Measurements from ENCODE around the gene DNAH2.
"Not testable (repeated sequence)": the region's sequence is repeated elsewhere in the genome, so short reads cannot be mapped to it uniquely, and the experiment has no call there.

DNAH2 gene

DNA sequence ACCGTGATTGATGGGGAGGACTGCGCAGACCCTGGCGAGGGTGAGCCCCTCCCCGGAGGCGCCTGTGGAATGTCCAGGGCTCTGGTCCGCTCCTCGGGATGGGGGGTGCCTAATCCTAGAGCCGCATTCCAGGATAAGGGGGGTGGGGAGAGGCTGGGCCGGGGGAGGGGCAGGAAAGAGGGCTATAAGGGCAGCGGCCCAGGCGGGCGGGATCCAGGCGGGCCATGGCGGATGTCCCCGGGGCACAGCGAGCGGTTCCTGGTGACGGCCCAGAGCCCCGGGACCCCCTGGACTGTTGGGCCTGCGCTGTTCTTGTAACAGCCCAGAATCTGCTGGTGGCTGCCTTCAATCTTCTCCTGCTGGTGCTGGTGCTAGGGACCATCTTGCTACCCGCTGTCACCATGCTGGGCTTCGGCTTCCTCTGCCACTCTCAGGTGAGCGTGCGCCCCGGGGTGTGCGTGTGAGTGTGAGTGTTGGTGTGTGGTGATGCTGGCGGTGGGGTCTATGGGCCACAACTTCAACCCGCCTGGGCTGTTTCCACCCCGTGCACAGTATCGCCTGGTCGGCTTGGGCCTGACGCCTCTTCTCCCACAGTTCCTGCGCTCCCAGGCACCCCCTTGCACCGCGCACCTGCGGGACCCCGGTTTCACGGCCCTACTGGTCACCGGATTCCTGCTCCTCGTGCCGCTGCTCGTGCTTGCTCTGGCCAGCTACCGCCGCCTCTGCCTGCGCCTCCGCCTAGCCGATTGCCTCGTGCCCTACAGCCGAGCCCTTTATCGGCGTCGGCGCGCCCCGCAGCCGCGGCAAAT lies 137.5 kb downstream of the DNAH2 start, which contains the start of gene TMEM88:
TMEM88 (plus strand) TSS at position 216 of the 809 bp plus-strand sequence; CDS start at position 225, 9 bp downstream.
- DNase-seq: no peak

DNA sequence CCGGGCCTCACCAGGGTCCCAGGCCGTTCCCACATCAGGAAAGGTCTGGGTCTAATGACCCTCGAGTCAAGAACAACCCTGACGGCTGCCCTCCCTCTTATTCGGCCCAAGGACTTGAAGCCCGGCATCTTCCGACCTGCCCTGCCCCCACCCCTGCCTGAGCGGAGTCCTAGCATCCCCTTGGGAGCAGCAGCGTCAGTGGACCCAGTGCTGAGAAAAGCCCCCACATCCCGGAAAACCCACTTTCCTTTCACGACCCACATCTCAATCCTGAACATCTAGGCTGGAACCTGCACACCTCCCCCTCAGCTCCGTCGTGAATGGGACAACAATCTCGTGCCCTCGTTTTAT lies 138.1 kb downstream of the DNAH2 start:
- DNase-seq: no peak

DNA sequence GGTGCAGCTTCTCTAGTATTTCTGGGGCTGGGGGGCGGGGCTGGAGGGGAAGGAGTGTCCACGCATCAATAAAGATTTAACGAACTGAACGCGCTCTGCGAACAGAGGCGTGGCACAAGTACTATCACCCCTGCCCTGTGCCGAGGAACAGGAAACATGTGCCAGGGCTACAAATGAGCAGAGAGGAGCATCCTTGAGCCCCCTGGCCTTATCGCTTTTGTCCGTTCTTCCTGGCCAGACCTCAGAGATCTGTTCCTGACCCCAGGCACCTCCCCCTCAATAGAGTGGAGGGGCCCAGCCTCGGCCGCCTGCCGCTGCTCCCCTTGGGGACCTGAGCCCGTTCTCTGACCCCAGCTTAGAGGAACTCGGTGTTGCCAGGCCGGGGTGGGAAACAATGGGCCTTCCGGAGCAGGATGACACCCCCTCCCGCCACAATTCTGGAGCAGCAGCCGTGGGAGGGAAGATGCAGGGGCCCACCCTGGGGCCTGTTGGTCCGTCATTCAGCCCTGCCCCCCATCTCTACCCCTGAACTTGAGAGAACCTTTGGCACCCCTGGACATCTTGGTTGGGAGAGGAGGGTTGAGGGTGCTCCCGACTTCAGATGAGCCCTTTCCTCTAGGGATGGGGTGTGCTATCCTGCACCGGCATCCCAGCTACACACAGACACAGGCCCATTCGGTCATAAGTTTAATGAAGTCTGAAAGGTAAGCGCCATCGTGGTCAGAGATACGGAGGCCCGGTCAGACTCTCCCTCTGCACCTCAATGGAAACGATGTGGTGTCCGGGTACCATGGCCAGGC lies 138.7 kb downstream of the DNAH2 start:
- DNase-seq: no peak

DNA sequence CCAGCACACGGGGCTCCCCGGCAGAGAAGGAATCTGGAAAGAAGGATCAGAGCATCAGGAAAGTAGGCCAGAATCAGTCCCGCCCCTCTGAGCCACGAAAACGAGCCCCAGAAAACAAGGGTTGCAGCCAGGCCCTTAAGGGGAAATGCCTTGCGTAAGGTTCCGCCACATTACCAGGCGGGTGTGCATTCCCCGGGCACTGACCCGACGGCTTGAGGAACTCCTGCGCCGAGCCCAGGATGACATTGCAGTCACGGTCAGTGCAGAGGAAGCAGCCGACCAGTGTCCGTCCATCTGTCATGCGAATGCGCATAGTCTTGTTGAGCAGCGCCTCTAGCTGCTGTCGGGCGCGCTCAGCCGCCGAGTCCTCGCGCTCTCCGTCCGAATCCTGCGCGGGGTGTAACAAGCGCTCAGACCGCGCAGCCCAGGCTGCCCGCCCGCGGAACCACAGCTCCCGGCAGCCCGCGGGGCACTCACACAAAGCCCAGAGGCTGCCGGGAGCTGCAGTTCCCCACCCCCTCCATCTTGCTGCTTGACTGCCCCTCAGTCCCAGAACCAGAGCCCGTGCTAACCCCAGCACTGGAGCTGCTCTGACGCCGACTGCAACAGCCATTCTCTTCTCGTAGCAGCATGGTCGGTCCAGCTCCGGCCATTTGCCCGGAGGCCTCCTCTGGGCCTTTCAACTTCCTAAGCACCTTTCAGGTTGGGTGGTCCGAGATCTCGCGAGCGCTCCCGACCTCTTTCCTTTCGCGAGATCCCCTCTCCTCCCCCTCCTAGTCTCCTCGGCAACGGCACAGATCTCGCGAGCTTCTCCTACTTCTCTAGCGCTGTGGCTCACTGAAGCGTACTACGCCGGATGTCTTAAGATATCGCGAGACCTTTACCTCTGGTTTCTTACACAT lies 139.5 kb downstream of the DNAH2 start, which contains the start of gene NAA38:
NAA38 (minus strand) TSS at position 749 of the 902 bp plus-strand sequence; CDS start at position 653, 96 bp downstream.
- peak; percentile 99 for DNase-seq

DNA sequence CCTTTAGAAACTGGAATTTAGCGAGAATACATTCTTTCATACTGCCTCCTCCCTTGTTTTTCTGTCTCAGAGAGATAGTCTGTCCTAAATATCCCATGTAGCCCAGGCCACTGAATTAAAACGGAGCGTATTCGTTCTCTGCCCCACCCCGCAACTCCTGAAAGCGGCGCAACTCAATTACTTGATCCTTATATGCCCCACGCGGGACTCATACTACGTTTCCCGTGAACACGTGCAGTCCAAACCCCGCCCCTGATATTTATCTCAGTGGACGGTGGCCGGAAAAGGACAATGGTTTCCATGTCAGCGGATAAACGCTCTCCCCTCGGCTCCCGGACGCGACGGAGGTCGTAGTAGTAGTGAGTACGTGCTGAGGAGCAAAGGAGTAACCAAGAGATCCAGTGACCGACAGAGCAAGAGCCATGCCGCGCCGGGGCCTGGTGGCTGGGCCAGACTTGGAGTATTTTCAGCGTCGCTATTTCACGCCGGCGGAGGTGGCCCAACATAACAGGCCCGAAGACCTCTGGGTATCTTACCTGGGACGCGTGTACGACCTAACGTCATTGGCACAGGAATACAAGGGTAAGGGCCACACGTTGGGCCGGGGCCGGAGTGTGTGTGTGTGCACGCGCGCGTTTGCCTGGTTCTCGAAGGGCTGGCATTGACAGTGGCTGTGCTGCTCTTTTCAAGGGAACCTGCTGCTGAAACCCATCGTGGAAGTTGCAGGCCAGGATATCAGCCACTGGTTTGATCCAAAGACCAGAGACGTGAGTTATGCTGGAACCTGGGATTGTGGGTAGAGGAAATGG lies 140.4 kb downstream of the DNAH2 start, which contains the start of gene CYB5D1:
CYB5D1 (plus strand) TSS at position 291 of the 809 bp plus-strand sequence; CDS start at position 423, 132 bp downstream.
- peak; percentile 96 for DNase-seq

DNA sequence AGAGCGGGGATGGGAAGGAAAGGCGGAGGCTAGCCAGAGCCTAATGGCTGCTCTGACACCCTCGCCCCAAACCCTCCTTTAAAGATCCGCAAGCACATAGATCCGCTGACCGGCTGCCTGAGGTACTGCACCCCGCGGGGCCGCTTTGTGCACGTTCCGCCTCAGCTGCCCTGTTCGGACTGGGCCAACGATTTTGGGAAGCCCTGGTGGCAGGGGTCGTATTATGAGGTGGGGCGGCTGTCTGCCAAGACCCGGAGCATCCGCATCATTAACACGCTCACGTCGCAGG lies 140.9 kb downstream of the DNAH2 start:
- DNase-seq: peak; percentile 36

DNA sequence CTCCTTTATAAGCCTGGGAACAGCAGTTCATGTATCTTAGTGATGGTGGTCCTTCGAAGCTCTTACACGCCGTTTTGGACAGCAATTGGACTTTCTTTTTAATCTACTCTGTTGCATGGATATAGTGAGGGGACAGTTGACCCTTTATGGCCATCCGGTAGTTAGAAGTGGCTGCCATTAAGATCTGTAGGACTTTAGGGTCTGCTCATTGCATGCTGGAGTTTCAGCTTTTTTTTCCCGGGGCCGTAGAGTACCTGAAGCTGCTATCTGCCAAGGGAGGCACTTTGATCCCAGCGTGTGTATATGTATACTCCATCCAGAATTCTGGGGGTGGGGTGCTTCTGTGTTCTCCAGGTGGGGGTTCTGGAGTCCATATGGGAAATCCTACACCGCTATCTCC lies 141.5 kb downstream of the DNAH2 start:
- DNase-seq: no peak

DNA sequence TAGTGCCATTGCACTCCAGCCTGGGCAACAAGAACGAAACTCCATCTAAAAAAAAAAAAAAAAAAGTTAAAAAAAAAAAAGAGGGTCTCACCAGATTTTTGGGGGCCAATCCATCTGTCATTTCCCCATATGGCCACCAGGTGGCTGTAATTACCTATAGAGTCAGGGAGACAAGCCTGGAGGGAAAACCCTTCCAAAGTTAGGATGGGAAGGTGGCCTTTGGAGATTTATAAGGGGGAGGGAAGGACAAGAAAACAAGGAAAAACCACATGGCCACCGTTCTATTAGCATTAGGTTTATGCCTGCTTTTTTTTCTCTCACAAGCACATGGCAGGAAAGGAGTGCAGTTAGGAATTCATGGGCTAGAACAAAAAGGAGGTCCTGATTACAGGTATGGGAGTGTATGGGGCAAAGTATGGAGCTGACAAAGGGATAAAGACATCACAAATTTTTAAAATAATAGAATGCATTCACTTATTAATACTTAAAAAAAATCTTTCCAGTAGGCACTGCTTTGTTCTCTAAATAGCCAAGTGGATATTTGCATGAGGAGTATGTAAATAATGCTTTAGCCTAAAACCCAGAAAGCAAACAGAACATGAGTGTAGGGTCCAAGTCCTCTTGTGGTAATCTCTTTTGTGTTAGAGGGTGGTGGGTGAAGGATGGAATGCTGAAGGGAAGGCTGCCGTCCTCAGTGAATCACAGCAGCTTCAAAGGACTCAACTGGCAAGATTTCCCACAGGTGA lies 145.3 kb downstream of the DNAH2 start:
- DNase-seq: peak; percentile 63

DNA sequence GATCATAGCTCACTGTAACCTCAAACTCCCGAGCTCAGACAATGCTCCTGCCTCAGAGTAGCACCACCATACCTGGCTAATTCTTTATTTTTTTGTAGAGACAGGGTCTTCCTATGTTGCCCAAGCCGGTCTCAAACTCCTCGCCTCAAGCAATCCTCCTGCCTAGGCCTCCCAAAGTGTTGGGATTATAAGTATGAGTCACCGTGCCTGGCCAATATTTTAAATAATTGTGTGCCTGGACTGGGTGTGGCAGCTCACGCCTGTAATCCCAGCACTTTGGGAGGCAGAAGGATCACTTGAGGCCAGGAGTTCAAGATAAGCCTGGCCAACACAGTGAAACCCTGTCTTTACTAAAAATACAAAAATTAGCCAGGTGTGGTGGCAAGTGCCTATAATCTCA lies 146.8 kb downstream of the DNAH2 start:
- DNase-seq: not testable (repeated sequence)

DNA sequence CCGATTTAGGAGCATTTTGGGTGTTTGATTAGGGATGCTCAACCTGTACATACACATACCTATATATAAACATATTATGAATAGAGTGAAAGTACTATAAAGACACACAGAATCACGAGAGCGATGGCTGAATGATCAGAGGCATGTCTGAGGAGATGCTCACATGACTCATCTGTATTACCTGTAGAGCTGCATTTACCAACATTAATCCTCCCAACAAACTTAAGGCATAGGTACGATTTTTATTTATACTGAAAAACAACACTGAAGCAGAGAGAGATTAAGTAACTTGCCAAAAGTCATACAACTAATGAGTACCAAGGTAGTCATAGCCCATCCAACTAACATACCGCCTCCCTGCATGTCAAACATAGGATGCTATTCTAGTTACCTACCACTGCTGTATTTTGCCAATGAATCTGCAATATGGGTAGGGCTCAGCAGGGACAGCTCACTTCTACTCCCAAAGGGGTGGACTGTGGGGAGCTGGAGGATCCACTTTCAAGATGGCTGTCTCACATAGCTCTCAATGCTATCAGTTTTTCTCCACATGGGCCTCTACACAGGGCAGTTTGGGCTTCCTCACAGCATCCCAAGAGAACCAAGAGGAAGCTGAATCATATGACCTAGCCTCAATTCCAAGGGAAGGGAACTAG lies 147.6 kb downstream of the DNAH2 start:
- DNase-seq: no peak

DNA sequence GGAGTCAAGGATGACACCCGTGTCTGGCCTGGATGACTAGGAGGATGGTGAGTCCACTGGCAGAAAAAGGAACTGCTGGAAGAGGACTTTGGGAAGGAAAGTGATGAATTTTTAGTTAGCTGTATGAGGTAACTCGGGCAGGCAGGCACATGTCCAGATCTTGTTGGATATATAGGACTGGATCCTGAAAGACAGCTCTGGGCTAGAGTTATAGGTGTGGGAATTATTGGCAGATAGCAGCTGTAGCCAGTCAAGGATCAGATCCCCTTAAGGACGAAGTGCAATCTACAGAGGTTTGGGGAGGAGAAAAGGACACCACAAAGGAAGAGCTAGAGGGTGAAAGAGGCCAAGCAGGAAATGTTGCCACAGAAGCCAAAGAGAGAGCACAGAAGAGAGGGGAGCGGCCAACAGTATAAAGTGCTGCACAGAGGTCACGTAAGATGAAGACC lies 150.4 kb downstream of the DNAH2 start:
- peak; percentile 30 for DNase-seq

DNA sequence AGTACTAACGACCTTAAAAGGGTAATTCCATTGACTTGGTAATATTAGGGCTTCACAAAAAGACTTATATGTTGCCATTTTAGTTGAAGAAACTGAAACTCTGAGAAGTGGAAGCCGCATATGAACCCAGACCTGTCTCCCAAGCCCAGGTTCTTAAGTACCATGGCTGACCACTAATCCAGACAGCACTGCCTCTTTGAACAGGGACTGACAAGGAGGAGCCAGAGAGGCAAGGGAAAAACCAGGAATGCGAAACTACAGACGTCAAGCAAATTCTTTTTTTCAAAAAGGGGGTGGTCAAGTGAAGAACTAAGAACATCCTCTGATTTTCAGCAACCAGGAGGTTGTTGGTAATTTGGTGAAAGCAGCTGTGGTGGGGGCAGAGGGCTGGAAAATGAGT lies 155.5 kb downstream of the DNAH2 start:
- no peak for DNase-seq

DNA sequence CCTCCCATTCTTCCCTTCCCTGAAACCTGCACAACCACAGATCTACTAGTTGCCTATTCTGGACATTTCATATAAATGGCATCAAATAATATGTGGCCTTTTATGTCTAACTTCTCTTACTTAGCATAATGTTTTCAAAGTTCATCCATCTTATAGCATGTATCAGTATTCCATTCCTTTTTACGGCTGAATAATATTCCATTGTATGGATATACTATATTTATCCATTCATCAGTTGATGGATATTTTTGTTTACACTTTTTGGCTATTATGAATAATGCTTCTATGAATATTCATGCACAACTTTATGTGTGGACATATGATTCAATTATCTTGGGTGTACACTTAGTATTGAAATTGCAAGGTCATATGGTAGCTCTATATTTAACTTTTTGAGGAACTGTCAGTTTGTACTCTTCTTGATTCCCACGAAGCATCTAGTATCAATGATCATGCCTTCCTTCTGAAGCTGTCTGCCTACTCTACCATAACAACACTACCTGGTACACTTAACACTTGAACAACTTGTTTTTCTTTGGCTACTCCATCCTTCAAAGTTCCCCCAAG lies 158.3 kb downstream of the DNAH2 start:
- no peak for DNase-seq

DNA sequence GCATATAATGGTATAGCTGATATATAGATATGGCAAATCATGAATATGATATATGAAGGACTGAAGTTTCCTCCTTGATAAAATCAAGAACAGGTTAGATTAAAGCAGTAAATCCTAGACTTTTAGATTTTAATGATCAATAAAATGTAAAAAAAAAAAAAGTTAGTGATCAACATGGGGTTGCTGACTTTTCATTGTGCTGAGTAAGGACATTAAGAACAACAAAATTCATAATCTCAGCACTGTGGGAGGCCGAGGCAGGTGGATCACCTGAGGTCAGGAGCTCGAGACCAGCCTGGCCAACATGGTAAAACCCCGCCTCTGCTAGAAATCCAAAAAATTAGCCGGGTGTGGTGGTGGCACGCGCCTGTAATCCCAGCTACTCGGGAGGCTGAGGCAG lies 160.7 kb downstream of the DNAH2 start:
- DNase-seq: no peak

DNA sequence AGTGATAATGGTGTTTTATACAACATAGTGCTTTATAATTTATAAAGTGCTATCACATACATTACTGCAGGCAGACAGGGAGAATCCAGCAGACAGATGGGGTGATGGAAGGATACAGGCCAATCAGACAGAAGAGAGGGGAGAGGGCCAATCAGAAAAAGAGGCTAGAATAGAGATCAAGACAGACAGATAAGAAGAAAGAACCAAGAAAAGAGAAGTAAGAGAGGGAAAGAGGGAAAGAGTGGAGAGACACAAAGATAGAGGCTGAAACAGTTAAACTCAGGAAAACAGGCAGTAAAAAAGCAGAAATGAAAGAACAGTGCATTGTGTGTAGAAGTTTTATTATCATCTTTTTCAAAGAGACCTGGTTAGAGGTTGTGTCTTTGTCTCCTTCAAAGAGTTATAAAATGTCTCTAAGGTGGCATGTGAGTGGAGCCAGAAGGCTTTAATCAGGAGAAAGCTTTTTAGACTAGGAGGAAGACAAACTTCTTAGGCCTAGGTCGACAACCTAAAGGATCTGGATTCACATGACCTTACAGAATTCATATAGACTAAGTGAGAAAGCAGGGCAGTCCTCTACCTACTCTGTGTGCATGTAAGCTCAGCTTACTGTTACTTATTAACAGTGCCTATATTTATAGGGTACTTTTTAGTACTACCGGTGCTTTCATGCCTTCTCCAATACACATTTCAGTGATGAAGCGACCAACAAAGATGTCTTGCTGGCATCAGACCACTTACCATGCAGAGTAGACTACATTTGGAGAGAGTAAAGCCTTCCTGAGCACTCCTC lies 162.7 kb downstream of the DNAH2 start:
- DNase-seq: no peak

DNA sequence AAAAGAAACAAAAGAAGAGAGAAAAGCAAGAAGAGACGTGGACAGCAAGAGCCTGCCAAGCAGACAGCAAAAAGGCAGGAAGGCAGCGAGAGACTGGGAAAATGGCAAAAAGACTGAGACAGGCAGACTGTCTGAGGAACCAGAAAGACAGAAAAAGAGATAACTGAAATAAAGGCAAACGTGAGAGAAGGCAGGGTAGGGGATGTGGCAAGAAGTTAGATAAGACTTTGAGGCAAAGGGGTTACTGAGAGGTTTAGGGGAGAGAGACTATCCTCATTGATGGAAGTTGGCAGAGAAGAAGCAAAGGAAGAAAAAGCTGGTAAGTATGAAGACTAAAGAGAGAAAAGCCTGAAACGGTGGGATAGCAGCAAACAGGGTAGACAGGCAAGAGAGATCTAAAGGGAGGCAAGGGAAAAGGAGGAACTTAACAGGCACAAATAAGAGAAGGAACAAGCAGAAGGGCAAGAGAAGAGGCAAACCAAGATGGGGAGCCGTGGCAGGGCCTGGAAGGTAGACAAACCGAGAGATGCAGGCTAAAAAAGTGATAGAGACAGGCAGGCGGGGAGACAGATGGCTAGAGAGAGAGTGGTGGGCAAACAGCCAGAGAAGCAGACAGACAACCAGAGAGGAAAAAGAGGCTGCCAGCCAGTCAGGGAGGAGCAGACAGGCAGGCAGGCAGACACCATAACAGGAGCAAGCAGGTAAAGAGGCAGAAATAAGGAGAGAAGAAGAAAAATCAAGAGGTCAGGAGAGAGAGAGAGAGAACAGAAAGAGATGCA lies 163.9 kb downstream of the DNAH2 start:
- DNase-seq: no peak

DNA sequence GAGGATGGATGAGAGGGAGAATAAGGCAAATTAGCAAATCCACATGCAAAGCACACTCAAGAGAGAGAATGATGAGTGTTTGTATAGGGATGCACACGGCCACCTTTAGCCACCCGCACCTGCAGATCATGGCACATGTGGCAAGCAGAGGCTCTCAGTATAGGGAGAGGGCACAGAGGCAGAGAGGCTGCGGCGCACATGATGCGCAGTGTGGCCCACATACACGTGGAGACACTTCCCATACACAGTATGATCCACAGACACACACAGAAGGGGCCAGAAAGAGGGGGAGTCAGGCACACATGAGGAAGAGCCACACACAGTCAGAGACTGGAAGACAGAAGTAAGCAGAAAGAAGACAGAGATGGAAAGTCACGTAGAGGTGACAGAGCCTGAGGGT lies 164.5 kb downstream of the DNAH2 start:
- DNase-seq: no peak

DNA sequence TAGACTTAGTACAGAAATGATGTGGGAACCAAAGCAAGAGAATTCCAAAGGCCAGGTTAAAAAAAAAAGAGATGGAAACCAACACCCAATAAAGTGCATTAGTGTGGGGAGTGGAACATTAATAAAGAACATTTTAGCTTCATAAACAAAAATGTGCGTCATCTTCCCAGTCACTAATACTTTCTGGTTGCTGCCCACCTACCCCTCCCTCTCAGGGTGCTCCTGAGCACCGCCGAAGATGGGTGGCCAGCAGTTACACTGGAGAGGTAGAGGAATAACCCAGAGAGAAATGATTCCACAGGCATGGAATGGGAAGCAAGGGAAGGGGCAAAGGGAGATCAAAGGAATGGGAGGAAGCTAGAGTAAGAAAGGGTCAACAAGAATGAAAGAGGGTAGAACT lies 165.1 kb downstream of the DNAH2 start:
- no peak for DNase-seq
